ENCODE measurements around the gene OGFR. TPM values are rescaled to one million over a fixed set of nuclear protein-coding genes. Genes with fewer than 3 reads are reported as not detected.

Gene OGFR
- total RNA-seq, 1 donor from 2014 or later, result 57.6 TPM

GRCh38 chr20:62782893-62783278 lies 21.7 kb upstream of the OGFR start:
- no peak overlapping the region for H3K4me3 ChIP-seq (ENCODE audit: low read depth, low read length)
- DNase-seq (ENCODE audit: low read depth), result no peak

GRCh38 chr20:62784497-62784896 lies 20.1 kb upstream of the OGFR start:
- H3K4me3 ChIP-seq (ENCODE audit: low read depth, low read length), result no peak overlapping the region
- no peak for TF ChIP-seq CTCF (conservative IDR thresholded peaks at IDR 0.05; ENCODE audit: low read depth, low read length)
- DNase-seq (ENCODE audit: low read depth), result no peak

More at GRCh38 chr20:62782893-62783278, 21.7 kb upstream of the OGFR start:
- TF ChIP-seq CTCF (conservative IDR thresholded peaks at IDR 0.05; ENCODE audit: low read depth, low read length), result no peak

GRCh38 chr20:62785393-62785792 lies 19.2 kb upstream of the OGFR start:
- no peak for DNase-seq (ENCODE audit: low read depth)
- no peak overlapping the region for H3K4me3 ChIP-seq (ENCODE audit: low read depth, low read length)
- TF ChIP-seq CTCF (conservative IDR thresholded peaks at IDR 0.05; ENCODE audit: low read depth, low read length), result no peak

GRCh38 chr20:62786157-62786556 lies 18.5 kb upstream of the OGFR start:
- no peak for TF ChIP-seq CTCF (conservative IDR thresholded peaks at IDR 0.05; ENCODE audit: low read depth, low read length)
- DNase-seq (ENCODE audit: low read depth), result no peak
- no peak overlapping the region for H3K4me3 ChIP-seq (ENCODE audit: low read depth, low read length)

- no peak for TF ChIP-seq CTCF (conservative IDR thresholded peaks at IDR 0.05; ENCODE audit: low read depth, low read length)
- no peak overlapping the region for H3K4me3 ChIP-seq (ENCODE audit: low read depth, low read length)
- no peak for DNase-seq (ENCODE audit: low read depth)
Observed at GRCh38 chr20:62787321-62787720, 17.3 kb upstream of the OGFR start.

- DNase-seq (ENCODE audit: low read depth), result no peak
- H3K4me3 ChIP-seq (ENCODE audit: low read depth, low read length), result no peak overlapping the region
- no peak for TF ChIP-seq CTCF (conservative IDR thresholded peaks at IDR 0.05; ENCODE audit: low read depth, low read length)
Observed at GRCh38 chr20:62787866-62788265, 16.8 kb upstream of the OGFR start.

GRCh38 chr20:62788607-62789006 lies 16.0 kb upstream of the OGFR start:
- no peak for TF ChIP-seq CTCF (conservative IDR thresholded peaks at IDR 0.05; ENCODE audit: low read depth, low read length)
- DNase-seq (ENCODE audit: low read depth), result no peak
- H3K4me3 ChIP-seq (ENCODE audit: low read depth, low read length), result no peak overlapping the region
